Smooth muscle cell (in vitro differentiated cells): ENCODE measurements around the gene DBT. TPM values are rescaled to one million over a fixed set of nuclear protein-coding genes. Genes with fewer than 3 reads are reported as not detected.

ENCODE experiments used
- DNase-seq: peaks from one replicate; lab custom pipeline; 2025; ENCODE audit not compliant: unreplicated experiment; lab: John Stamatoyannopoulos, UW
- H2AFZ ChIP-seq: fragments of 200-600 bp; sonication (generic); 2 replicates; pipeline ENCODE4 v1.6.0; 2016; ENCODE audit warnings: antibody characterized with exemption, low read depth, mild to moderate bottlenecking
- H3F3A ChIP-seq: fragments of 200-600 bp; sonication (generic); 2 replicates; pipeline ENCODE4 v1.6.0; 2017; ENCODE audit warnings: antibody characterized with exemption, low read depth
- H3K27ac ChIP-seq: fragments of 200-600 bp; sonication (generic); 2 replicates; pipeline ENCODE4 v1.5.1; 2016; ENCODE audit warnings: low read depth, mild to moderate bottlenecking
- H3K27me3 ChIP-seq: fragments of 200-600 bp; sonication (generic); 2 replicates; pipeline ENCODE4 v1.6.1; 2016; ENCODE audit warnings: low read depth, mild to moderate bottlenecking
- H3K36me3 ChIP-seq: fragments of 200-600 bp; sonication (generic); 2 replicates; pipeline ENCODE4 v1.5.1; 2016; ENCODE audit warnings: low read depth
- H3K4me1 ChIP-seq: fragments of 200-600 bp; sonication (generic); 2 replicates; pipeline ENCODE4 v1.5.1; 2016; ENCODE audit warnings: low read depth
- H3K4me2 ChIP-seq: fragments of 200-600 bp; sonication (generic); 2 replicates; pipeline ENCODE4 v1.6.0; 2016; ENCODE audit warnings: mild to moderate bottlenecking
- H3K4me3 ChIP-seq: fragments of 200-600 bp; sonication (generic); 2 replicates; pipeline ENCODE4 v1.5.1; 2016; ENCODE audit warnings: mild to moderate bottlenecking
- H3K79me2 ChIP-seq: fragments of 200-600 bp; sonication (generic); 2 replicates; pipeline ENCODE4 v1.6.0; 2016; ENCODE audit warnings: low read depth, mild to moderate bottlenecking
- H3K9ac ChIP-seq: fragments of 200-600 bp; sonication (generic); 2 replicates; pipeline ENCODE4 v1.6.0; 2016; ENCODE audit warnings: low read depth
- H3K9me3 ChIP-seq: fragments of 200-600 bp; sonication (generic); replicated peaks from 2 replicates; pipeline ENCODE4 v1.5.1; 2016; ENCODE audit warnings: low read depth
- H4K20me1 ChIP-seq: fragments of 200-600 bp; sonication (generic); 2 replicates; pipeline ENCODE4 v1.6.0; 2016; ENCODE audit warnings: low read depth
- CTCF ChIP-seq: fragments of 200-600 bp; sonication (generic); IDR thresholded peaks from 2 replicates; pipeline ENCODE4 v1.5.1; 2017; ENCODE audit warnings: borderline replicate concordance, mild to moderate bottlenecking, antibody characterized with exemption; ENCODE audit not compliant: insufficient read depth, poor library complexity, severe bottlenecking
- WGBS: methylation state at CpG from one replicate; pipeline ENCODE4 v1.1.7; 2016; ENCODE audit warnings: low lambda C conversion rate; 5-methylcytosine and 5-hydroxymethylcytosine counted together
- microRNA counts: library from miRNA; unstranded; fragments of <30 nt; microRNA quantifications from one replicate; lab custom pipeline; 2016
- microRNA-seq: library from miRNA; unstranded; fragments of <30 nt; microRNA quantifications from one replicate; pipeline ENCODE4, GENCODE V29; 2016; ENCODE audit warnings: borderline number of aligned reads
- polyA plus RNA-seq: library from polyadenylated mRNA; unstranded; fragments of >200 nt; fragmentation: Nextera tagmentation; extraction: Ambion mirVana; gene quantifications from 2 replicates; pipeline ENCODE4 v1.2.1, GENCODE V29; 2016
- small RNA-seq: library from RNA; depleted of rRNA; stranded (forward); fragments of <200 nt; gene quantifications from one replicate; pipeline ENCODE3, GENCODE V24; 2014
- total RNA-seq: library from RNA; depleted of rRNA; stranded (reverse); fragments of >200 nt; gene quantifications from 2 replicates; pipeline ENCODE4 v1.2.3, GENCODE V29; 2014

Gene DBT
- total and polyA plus RNA-seq, 2 experiments from 2014 or later, result 3.8 to 17.1 TPM

GRCh38 chr1:100142343-100142742 lies 107.3 kb downstream of the DBT start:
- no peak for TF ChIP-seq CTCF
- H3K79me2 ChIP-seq, result no peaks in the 10 kb centered on the region
- no peaks in the 10 kb centered on the region for H3K4me1 ChIP-seq
- H2AFZ ChIP-seq, result no peak overlapping the region
- no peaks in the 10 kb centered on the region for H3K27me3 ChIP-seq
- DNase-seq, result no peak
- 92% methylated on average over 3 of the region's 3 CpGs for WGBS
- H3K36me3 ChIP-seq, result peaks cover 45% of the 10 kb centered on the region
- H3K9ac ChIP-seq, result no peak overlapping the region
- no peak overlapping the region for H3K4me2 ChIP-seq
- no peaks in the 10 kb centered on the region for H3K9me3 ChIP-seq
- no peaks in the 10 kb centered on the region for H4K20me1 ChIP-seq
- no peak overlapping the region for H3K27ac ChIP-seq
- H3F3A ChIP-seq, result no peaks in the 10 kb centered on the region
- no peak overlapping the region for H3K4me3 ChIP-seq

GRCh38 chr1:100141192-100141591 lies 108.4 kb downstream of the DBT start:
- H3K4me3 ChIP-seq, result no peak overlapping the region
- H4K20me1 ChIP-seq, result no peaks in the 10 kb centered on the region
- no peak overlapping the region for H3K27ac ChIP-seq
- H3K79me2 ChIP-seq, result no peaks in the 10 kb centered on the region
- no peaks in the 10 kb centered on the region for H3K4me1 ChIP-seq
- H3K27me3 ChIP-seq, result no peaks in the 10 kb centered on the region
- H3K4me2 ChIP-seq, result no peak overlapping the region
- H3K9ac ChIP-seq, result no peak overlapping the region
- 98% methylated on average over 4 of the region's 4 CpGs for WGBS
- peaks cover 45% of the 10 kb centered on the region for H3K36me3 ChIP-seq
- no peak overlapping the region for H2AFZ ChIP-seq
- H3F3A ChIP-seq, result no peaks in the 10 kb centered on the region
- H3K9me3 ChIP-seq, result no peaks in the 10 kb centered on the region
- TF ChIP-seq CTCF, result no peak
- DNase-seq, result no peak

GRCh38 chr1:100137602-100138001 lies 112.0 kb downstream of the DBT start:
- no peak for TF ChIP-seq CTCF
- H3K27ac ChIP-seq, result no peak overlapping the region
- H3K79me2 ChIP-seq, result peaks cover 17% of the 10 kb centered on the region
- DNase-seq, result no peak
- H3K9ac ChIP-seq, result no peak overlapping the region
- H3K36me3 ChIP-seq, result peaks cover 23% of the 10 kb centered on the region
- no peaks in the 10 kb centered on the region for H3K27me3 ChIP-seq
- WGBS, result 97% methylated on average over 2 of the region's 2 CpGs
- no peak overlapping the region for H3K4me3 ChIP-seq
- H3K9me3 ChIP-seq, result no peaks in the 10 kb centered on the region
- no peak overlapping the region for H2AFZ ChIP-seq
- no peak overlapping the region for H3K4me2 ChIP-seq
- H3K4me1 ChIP-seq, result peaks cover 10% of the 10 kb centered on the region
- no peaks in the 10 kb centered on the region for H3F3A ChIP-seq
- no peaks in the 10 kb centered on the region for H4K20me1 ChIP-seq

MicroRNAs within 50 kb of the gene (microRNA counts, 767-probe panel; counts per million panel counts)
- microRNA hsa-miR-553 (lab: Ali Mortazavi, UCI), result 183 counts per million

Small RNA genes within 50 kb of the gene (microRNA-seq; reads per million reads assigned to microRNA genes)
- not detected for gene MIR553

Small RNA genes within 50 kb of the gene (small RNA-seq; reads per million reads assigned to genes)
- gene AL445928.1 (not detected), gene MIR553 (not detected), gene RPL23AP90 (not detected)

Other genes with a start within 250 kb of the DBT start
- 6.0 and 6.1 TPM in 2 replicates for gene SASS6, start 116.9 kb downstream of the DBT start, total RNA-seq
- 1.4 and 1.9 TPM in 2 replicates for gene SASS6, start 116.9 kb downstream of the DBT start, polyA plus RNA-seq
- gene TRMT13, start 116.7 kb downstream of the DBT start, total RNA-seq, result 15.7 and 18.5 TPM in 2 replicates
- gene TRMT13, start 116.7 kb downstream of the DBT start, polyA plus RNA-seq, result 6.2 and 10.0 TPM in 2 replicates
- gene LRRC39, start 71.6 kb downstream of the DBT start, total RNA-seq, result 0.09 and 0.13 TPM in 2 replicates
- gene LRRC39, start 71.6 kb downstream of the DBT start, polyA plus RNA-seq, result 0.34 TPM in 1 of 2 replicates, not detected in the other
- gene RTCA, start 16.4 kb upstream of the DBT start, total RNA-seq, result 62.2 and 67.5 TPM in 2 replicates
- gene RTCA, start 16.4 kb upstream of the DBT start, polyA plus RNA-seq, result 51.7 and 53.2 TPM in 2 replicates
- 8.1 and 15.9 TPM in 2 replicates for gene CDC14A, start 102.7 kb upstream of the DBT start, total RNA-seq
- 2.8 and 9.1 TPM in 2 replicates for gene CDC14A, start 102.7 kb upstream of the DBT start, polyA plus RNA-seq